Activated CD8-positive, alpha-beta memory T cell treated with anti-CD3 and anti-CD28 coated beads, Interleukin-2, amount 50 U/mL, for 48 hours (primary cell): ENCODE measurements around the gene PNMT.

Experiments
- DNase-seq: peaks from one replicate; pipeline ENCODE4 v3.0.0-alpha.2; 2020

PNMT gene

DNA sequence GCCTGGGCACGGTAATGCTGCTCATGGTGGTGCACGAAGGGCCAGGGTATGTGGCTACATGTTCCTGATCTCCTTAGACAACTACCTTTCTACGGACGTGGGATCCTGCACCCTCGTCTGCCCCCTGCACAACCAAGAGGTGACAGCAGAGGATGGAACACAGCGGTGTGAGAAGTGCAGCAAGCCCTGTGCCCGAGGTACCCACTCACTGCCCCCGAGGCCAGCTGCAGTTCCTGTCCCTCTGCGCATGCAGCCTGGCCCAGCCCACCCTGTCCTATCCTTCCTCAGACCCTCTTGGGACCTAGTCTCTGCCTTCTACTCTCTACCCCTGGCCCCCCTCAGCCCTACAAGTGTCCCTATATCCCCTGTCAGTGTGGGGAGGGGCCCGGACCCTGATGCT lies 43.6 kb downstream of the PNMT start:
- no peak for DNase-seq

DNA sequence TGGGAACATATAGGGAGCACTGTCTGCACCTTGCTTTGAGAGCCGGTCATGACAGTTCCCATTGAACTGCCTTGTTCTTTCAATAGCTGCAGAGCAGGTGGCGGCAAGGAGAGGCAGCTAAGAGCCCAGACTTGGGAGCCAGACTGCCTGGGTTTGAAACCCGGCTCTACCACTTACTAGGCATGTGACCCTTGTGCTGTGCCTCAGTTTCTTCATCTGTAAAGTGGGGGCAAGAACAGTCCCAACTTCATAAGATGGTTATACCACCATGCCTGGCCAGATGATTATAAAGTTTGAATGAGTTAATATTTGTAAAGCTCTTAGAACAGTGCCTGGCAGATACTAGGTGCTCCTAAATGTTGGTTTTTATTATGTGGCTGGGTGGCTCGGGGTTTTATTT lies 46.0 kb downstream of the PNMT start:
- no peak for DNase-seq

DNA sequence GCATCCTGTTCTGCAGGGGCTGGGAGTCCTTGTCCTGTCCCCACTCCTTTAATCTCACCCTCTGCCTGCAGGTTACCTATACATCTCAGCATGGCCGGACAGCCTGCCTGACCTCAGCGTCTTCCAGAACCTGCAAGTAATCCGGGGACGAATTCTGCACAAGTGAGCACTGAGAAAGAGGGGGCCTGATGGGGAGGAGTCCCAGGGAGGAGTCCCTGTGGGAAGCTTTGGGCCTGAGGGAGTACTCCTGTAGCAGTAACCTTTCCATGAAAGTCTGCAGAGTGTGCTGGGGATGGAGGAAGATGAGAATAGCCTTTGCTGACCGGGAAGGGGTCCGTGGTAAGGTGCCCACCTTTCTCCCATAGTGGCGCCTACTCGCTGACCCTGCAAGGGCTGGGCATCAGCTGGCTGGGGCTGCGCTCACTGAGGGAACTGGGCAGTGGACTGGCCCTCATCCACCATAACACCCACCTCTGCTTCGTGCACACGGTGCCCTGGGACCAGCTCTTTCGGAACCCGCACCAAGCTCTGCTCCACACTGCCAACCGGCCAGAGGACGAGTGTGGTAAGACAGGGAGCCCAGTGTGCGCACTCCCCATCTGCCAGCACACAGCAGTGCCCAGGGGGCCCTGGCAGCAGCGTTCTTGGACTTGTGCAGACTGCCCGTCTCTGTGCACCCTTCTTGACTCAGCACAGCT lies 47.3 kb downstream of the PNMT start:
- DNase-seq = no peak

DNA sequence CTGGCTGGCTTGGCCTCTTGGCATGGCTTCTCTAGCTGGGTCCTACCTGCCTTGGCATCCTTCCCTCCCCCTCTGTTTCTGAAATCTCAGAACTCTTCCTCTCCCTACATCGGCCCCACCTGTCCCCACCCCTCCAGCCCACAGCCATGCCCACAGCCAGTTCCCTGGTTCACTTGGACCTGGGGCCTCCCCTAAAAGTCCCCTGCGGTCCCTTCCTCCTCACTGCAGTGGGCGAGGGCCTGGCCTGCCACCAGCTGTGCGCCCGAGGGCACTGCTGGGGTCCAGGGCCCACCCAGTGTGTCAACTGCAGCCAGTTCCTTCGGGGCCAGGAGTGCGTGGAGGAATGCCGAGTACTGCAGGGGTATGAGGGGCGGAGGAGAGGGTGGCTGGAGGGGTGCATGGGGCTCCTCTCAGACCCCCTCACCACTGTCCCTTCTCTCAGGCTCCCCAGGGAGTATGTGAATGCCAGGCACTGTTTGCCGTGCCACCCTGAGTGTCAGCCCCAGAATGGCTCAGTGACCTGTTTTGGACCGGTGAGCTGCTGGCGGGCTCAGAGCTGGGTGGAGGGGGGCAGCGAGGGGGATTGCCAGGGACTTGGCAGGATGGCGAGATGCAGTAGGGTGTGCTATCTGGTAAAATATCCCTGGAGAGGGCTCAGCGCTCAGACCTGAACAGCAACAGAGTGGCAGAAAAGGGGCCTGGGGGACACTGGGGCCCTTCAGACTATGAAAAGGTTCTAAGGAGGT lies 48.0 kb downstream of the PNMT start:
- DNase-seq = no peak

DNA sequence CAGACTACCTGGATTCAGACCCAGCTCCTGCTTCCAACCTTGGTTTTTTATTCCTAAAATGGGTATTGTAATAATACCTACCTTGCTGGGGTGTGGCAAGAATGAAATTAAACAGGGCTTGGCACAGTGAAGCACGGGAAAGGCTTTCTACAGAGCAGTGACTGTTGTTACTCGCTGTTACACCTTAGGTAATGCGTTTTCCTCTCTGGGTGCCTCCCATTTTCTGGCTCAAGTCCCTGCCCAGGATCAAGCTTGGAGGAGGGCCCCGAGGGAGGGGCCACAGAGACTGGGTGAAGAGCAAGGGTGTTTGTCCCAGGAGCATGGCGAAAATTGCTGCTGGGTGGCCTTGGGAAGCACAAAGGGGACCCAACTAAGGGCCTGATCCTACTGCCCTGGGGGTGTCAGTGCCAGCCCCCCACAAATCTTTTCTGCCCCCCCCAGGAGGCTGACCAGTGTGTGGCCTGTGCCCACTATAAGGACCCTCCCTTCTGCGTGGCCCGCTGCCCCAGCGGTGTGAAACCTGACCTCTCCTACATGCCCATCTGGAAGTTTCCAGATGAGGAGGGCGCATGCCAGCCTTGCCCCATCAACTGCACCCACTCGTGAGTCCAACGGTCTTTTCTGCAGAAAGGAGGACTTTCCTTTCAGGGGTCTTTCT lies 48.8 kb downstream of the PNMT start:
- DNase-seq = no peak

DNA sequence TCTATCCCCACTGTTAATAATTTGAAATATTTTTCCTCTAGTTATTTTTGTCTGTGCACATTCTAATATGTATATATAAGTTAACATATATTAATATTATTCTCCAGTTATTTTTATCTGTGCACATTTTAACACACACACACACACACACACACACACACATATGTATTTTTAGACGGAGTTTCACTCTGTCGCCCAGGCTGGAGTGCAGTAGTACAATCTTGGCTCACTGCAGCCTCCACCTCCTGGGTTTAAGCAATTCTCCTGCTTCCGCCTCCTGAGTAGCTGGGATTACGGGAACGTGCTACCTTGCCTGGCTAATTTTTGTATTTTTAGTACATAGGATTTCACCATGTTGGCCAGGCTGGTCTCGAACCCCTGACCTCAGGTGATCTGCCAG lies 49.4 kb downstream of the PNMT start:
- no peak for DNase-seq

DNA sequence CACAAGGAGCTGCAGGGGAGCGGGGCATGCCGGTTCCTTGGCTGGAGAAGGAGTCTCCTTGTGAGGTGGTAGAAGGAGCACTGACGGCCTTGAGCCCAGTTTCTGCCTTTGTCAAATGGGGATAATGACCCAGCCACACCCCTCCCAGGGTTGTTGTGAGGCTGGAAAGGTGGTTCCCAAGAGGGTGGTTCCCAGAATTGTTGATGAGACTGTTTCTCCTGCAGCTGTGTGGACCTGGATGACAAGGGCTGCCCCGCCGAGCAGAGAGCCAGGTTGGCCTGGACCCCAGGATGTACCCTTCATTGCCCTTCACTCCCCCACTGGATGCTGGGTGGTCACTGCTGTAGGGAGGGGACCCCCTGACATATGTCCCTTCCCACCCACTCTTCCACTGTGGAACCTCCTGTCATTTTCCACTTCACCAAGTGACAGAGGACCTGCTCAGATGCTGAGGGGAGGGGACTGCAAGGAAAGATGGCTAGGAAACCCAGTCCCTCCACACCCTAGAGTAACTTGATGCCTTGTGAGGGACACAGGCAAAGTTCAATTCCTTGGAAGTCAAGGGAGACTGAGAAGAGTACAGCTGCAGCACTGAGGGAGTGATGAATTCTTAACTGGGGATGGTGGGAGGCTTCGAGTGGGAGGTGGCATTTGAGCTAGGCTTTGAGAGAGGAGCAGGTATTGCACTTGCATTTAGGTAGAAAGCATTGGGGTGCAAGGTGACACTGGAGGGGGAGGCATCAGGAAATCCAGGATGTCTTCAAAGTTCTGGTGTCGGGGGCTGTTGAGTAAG lies 51.5 kb downstream of the PNMT start:
- DNase-seq = no peak
